ENCODE measurements around the gene LPCAT1. TPM values are rescaled to one million over a fixed set of nuclear protein-coding genes. Genes with fewer than 3 reads are reported as not detected.
"Not testable (repeated sequence)": the region's sequence is repeated elsewhere in the genome, so short reads cannot be mapped to it uniquely, and the experiment has no call there.

LPCAT1 gene
- total RNA-seq, 1 donor from 2014 or later, result 7.1 TPM

DNA sequence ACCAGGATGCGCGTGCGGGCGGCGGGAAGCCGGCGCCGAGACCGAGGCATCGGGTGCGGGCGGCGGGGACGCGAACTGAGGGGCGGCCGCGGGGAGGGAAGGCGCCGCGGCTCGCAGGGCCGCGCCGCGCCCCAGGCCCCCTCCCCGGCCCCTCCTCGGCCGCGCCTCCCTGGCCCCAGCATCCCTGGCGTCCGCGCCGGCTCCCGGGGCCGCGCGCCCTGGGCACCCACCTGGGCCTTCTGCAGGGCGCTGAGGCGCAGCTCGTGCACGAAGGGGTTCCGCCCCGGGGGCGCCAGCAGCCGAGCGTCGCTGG, 324 bp downstream of the LPCAT1 start:
- DNase-seq (ENCODE audit: low read depth), result no peak

DNA sequence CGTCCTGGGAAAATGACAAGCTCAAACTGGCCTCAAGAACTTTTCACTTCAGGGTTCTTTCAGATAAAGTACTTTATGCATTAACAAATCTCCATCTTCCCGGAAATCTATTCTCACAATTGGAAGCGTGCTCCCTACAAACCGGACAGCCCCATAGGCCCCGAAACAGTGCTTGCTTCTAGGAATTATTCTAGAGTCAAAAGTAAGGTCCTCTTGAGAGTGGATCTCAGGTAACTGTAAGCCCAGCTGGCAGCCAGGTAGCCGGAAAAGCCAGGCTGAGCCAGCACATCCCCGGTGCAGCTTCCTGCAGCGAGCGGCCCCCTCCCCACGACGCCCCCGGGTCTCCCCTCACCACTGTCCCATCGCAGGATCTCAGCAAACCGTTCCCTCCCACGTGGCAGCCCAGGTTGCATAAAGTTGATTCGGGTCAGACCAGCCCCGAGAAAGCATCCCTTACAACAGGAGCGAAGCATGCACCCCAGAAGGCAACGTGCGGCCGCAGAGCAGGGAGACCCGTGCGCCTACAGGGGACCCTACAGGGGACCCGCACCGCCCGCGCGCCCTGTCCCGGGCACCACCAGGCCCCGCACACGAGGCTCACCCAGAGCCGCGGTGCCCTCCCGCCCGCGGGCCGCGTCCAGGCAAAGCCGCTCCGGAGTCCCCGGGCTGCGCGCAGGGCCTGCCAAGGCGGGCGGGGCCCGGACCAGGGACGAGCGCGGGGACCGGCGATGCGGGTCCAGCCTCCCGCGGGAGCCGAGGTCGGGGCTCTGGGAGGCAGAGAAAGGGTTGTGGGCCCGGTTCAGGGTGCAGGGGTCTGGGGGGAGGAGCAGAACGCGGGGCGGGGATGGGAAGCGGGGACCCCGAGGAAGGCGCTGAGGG, 920 bp downstream of the LPCAT1 start:
- DNase-seq (ENCODE audit: low read depth), result no peak

DNA sequence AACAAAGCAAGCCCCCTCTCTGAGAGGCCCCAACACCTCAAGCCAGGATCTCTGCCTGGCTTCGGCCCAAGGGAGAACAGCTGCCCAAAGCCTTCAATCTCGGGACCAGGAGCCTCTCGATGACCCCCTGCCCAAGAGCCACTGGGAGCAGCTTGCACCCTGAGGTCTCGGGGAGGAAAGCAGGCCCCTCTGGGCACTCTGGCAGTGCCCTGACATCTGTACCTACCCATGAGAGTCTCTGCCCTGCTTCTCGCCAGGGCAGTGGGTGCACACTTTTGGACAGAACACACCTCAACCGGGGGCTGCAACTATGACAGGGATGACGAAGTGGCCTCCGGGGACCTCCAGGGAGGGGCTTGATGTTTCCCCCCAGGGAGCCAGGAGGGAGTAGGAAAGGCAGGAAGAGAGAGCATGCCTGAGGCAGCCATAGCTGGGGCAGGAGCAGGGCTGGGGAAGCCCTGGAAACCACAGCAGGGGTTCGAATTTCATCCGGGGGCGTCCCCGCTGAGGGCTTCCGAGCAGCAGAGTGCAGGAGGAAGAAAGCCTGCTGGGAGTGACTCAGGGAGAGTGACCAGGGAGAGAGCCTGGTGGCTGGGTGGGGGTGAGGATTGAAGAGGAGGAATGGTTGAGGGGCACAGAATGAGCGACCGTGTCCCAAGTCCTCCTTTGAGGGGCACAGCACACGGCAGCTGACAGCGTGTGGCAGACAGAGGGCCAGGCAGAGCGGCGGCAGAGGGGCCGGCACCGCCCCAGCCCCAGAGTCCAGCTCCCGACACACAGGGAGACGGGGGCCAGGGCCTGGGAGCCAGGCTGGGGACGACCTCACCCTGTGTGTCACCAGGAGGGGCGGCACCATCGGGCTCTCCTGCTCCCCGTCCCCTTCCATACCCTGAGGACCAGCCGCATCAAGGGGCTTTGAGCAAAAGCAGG, 1.8 kb downstream of the LPCAT1 start:
- peak; percentile 75 for DNase-seq (ENCODE audit: low read depth)

DNA sequence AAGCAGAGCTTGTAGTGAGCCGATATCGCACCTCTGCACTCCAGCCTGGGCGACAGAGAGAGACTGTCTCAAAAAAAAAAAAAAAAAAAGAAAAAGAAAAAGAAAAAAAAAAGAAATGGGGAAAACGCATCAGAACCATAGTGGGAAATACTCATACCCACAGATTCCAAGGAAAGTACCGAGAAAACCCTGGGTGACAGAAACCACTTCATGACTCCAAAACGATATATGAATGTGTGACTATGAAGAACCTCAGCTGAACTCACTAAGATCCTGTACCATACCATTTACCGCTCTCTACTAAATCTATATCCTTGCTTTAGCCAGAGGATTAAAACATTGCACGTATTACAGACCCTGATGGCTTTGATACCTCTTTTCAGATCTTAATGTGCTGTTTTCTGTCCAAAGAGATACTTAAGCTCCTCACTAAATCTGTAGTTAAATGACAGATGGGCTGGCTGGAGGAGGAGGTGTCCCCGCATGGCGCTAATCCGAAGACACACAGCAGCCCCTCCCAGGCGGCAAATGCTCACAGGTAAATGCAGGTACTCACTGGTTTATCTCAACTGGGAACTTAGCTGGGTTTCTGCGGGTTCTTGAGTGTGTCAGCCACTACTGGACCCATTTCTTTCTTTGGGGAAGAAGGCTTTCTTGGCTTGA, 2.8 kb downstream of the LPCAT1 start:
- DNase-seq (ENCODE audit: low read depth), result no peak

DNA sequence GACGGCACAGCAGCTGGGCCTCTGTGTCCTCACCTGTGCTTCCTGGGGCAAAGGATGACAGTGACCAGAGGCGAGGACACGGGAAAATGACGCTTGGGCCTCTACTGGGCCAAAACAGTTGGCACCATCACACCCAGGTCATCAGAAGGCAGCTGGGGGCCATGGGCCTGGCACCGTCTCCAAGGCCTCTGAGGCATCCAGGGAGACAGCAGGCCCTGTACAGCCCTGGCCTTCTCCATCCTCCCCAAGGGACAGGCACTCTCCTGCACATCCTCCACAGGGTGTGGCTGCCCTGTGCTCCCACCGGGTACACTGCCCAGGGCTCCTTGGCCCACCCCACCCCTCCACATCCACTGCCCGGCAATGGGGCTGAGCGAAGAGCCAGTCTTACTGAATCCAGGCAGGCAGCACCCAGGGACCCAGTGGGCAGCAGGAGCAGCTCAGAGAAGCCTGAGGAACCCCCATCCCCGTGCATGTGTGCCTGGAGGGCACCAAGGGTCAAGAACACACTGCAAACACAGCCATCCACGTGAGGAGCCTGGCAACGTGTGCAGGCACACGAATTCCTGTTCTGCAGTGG, 4.0 kb downstream of the LPCAT1 start:
- DNase-seq (ENCODE audit: low read depth), result no peak

DNA sequence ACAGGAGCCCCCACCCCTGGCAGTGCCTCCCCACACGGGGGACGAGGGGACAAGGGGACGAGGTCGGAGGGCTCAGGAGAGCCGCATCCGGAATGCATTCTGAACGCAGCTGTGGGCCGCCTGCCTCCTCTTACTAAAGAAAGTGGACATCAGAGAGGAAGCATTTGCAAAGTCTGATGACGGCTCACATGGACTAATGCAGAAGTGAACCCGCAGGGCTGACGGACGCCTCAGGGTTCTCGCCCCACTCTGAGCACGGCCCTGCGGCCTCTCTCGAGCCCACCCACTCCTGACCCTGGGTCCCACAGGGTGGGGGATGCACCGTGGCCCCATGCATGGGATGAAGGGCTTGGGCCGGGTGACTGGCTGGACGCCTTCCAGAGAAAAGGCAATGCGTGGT, 5.9 kb downstream of the LPCAT1 start:
- no peak for DNase-seq (ENCODE audit: low read depth)

DNA sequence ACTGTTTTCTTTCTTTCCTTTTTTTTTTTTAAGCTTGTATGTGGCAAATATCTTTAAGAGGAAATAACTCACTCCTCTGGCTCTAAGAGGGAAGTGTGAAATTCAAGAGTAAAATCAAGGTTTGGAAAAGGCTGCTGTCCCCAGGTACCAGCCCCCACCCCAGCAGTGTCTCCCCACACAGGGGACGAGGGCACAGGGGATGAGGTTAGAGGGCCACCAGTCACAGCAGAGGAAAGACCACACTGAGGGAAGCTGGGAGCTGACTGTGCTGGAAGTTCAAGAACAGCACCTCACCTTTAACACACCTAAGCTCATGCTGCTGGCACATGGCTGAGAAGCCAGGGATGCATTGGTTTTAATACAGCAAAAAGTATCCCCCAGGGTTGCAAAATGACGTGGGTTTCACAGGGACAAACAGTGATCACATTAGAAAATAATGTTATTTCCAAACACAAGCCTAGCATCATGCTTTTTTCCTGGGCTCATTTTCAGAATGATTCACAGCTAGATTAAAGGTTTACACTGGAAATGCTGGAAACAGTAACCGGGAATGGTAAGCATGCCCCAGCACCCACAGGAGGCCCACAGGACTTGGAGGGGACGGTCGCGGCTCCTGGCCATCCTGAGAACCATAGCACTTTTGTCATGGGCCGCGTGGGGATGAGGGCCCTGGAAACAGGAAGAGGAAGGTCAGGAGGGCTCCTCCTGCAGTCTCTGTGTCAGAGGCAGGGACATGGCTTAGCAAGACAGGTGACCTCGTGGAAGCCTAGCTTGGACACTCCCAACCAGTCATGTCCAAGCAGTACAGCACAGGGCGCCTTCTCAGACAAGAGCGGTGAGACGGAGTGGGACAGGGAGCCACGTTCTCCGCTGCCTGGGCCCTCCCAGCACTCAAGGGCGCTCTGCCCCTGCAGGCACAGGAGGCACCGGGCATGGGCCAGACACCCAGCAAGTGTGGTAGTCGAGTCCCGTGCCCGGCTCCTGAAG, 6.9 kb downstream of the LPCAT1 start:
- no peak for DNase-seq (ENCODE audit: low read depth)

DNA sequence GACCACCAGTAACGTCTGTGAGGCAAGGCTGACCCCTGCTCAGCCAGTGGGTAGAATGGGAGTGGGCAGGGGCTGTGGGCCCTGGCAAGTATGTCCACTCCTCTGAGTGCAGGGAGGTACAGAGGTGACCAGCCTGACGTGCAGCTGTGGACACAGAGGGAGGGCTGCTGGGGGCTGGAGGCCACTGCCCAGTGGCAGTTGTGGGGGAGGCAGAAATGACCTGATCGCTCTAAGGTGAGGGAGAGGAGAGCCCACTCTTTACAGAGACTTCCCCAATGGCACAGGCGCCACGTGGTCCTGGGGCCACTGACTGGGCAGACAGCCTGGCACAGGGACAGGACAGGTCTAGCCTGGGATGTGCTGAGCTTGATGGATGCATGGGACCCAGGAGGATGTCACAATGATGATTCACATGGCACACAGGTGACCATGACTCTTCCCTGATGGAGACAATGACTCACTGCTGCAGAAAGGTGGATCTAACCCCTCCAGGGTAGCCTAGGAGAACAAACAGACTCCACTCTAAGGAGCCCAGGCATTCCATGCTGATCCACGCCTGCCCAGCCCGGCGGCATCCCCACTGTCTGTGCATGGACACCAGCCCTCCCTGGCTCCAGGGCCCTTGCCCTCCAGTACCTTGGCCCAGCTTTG, 7.7 kb downstream of the LPCAT1 start:
- no peak for DNase-seq (ENCODE audit: low read depth)

DNA sequence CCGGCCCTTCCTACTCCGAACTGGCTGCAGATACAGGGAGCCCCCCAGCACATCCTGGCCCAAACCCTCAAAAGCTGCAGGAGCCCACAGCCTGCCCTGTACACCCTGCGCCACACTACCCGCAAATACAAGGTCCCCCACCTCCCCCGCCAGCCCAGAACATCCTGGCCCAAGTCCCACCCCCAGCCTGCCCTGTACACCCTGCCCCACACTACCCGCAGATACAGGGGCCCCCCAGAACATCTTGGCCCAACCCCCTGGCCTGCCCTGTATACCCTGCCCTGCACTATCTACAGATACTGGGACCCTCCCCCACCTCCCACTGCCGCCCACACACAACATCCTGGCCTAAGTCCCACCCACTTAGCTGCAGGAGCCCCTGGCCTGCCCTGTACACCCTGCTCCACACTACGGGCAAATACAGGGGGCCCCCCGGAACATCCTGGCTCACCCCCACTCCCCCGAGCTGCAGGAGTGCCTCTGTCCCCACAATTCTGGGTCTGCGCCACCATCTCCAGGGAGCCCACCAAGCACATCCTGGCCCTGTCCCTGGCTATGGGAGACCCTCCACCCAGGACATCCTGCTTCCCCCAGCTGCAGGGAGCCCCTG, 8.3 kb downstream of the LPCAT1 start:
- no peak for DNase-seq (ENCODE audit: low read depth)

DNA sequence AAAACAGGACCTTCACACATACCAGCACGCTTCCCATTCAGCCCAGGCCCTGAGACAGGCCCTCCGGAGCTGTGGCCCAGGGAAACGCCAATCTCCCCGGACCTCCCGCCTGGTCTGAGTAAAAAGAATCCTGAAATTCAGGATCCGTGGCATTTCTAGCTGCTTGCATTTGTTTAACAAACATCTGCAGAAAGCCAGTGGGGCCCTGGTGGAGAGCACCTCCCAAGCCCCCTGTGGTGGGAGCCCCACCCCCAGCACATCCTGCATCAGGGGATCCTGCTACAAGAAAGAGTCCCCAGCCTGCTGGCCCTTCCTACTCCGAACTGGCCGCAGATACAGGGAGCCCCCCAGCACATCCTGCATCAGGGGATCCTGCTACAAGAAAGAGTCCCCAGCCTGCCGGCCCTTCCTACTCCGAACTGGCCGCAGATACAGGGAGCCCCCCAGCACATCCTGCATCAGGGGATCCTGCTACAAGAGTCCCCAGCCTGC, 8.9 kb downstream of the LPCAT1 start:
- DNase-seq (ENCODE audit: low read depth), result not testable (repeated sequence)

DNA sequence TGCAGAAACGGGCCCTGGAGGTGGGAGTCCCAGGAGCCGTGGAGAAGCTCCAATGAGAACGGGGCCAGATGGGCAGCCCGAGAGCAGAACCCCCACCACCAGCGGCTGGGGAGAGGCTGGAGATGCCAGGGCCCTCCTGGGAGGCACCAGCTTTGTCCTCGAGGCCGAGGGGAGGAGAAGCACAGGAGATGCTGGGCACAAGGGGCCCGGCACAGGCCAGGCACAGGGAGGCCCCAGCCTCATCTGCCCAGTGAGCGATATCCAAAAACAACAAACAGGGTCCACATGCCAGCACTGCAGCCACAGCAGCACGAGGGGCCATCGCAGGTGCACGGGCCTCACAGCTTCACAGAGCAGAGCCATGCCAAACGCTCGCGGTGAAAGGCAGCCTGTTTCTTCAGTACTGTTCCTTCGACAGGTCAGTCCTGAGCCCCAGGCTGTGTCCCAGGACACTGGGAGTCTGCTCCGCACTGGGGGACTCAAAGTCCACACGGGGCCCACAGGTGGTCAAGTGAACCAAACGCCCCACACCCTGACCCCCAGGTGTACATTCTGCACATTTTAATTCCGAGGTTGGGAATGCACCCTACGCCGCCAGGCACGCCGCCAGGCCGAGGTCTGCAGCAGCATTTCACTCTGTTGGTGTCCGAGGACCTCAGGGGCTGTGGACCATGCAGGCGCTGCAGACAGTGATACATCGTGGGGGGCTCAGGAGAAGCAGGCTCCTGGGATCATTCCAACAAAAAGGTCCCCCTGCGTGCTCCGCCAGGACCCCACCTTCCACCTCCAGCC, 9.5 kb downstream of the LPCAT1 start:
- DNase-seq (ENCODE audit: low read depth), result no peak

DNA sequence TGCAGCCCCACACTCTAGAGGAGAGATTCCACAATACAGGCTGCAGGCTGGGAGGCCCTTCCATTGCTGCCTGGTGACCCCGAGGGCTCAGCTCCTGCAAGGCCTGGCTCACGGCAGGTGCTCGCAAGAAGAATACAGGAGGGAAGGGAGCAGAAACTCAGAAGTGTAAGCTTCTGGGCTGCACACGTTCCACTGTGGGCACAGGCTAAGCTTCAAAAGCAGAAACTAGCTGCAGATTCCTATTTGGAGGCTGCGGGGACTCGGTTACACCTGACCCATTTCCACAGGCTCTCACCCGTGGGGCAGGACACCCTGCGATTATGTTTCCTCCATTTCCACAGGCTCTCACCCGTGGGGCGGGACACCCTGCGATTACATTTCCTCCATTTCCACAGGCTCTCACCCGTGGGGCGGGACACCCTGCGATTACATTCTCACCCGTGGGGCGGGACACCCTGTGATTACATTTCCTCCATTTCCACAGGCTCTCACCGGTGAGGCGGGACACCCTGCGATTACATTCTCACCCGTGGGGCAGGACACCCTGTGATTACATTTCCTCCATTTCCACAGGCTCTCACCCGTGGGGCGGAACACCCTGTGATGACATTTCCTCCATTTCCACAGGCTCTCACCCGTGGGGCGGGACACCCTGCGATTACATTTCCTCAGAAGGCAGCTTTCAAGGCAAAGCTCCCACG, 10.3 kb downstream of the LPCAT1 start:
- DNase-seq (ENCODE audit: low read depth), result no peak

DNA sequence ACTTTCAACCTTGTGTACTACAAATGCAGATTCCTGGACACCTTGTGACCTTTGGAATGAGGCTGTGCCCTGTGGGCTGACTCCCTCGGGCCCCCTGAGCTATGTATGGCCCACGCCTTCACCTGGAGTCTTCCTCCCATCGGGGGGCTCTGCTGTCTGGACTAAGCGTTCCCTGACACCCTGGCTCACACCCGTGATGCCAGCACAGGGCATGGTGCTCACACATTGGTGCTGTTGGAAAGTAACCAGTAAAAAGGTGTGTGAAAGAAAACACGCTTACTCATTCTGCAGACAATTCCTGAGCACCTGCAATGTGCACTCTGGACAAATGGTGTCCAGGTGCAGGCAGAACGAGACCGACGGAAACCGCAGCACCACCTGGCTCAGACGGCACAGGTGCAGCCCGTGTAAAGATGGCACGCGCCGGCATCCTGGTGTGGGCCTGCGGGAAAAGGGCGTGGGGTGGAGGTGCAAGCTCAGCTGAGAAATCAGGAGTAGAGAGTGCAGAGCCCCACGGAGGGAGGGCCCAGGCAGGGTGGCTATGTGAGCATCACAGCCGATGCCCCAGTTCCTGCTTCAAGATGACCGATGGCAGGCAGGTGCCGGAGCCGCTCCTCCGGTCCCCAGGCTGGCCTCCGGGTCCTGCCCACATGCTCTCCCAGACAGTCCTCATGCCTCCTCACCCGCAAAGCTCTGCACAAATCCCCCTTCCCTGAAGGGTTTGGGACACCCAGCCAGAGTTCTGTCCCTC, 11.0 kb downstream of the LPCAT1 start:
- DNase-seq (ENCODE audit: low read depth), result no peak

DNA sequence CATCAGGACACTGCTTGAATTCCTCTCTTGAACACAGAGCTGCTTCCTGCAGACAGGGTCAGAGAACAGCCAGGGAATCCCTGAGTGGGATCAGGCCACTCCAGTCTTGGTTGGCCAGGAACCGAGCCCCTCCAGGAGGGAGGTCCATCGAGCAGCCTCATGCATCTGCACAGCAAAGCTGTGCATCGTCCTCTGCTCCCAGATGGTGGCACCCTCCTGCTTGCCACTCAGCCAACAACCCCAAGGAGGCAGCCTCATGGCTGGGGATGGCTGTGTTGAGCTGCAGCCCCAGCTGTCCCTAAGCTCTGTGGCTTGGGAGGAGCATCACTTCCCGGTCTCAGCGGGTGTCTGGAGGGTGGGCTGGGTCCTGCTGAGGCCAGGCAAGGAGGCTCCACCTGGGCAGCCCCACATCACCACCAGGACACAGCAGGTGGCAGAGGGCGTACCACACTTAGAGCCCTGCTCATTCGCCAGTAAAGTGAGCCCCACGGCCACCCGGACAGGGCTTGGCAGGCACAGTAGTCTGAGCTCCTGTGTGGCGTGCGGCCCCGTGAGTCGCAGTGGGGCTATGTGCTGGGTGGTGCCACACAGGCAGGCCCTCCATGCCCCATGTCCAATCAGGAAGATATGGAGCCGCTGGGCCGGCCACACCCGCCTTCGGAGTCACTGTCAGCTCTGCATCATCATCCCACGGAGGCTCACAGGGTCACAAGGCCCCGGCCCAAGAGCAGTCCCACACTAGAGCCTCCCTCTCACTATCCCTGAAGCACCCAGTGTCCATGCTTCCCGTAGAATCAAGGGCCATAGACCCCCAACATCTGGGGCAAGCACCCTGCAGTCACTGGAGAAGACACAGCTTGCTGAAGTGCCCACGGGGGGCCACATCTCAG, 11.9 kb downstream of the LPCAT1 start:
- DNase-seq (ENCODE audit: low read depth), result peak; percentile 77

DNA sequence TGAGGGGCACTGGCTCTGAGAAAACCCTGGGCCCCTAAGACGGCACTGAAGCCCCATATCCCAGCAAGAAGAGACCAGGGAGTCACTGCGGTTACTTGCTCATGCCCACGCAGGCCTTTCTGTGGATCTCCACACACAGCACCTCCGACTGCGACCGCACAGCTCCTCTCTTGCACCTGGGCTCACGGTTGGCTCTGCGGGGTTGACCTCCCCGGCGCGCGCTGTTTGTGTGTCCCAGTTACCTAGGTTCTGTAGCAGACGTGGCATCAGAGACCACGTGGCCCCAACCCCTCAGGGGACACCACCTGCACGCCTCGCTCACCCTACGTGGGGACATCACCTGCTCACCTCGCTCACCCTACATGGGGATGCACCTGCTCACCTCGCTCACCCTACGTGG, 12.7 kb downstream of the LPCAT1 start:
- DNase-seq (ENCODE audit: low read depth), result no peak

DNA sequence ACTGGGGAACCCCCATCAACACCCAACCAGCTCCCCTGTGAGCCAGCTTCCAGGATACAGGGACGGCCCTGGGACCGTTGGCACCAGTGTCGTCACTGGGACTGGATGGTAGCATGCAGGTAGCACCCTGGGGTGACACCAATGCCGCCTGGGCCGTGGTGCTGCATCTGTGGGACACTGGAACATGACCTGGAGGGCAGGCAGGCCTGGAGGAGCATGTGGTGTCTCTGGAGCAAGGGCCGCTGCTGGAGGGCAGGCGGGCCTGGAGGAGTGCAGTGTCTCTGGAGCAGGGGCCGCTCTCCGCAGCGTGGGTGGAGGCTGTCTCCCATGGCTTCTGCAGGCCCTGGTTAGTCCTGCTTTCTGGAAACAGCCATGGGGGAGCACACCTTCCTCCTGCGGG, 13.1 kb downstream of the LPCAT1 start:
- DNase-seq (ENCODE audit: low read depth), result no peak

Data from myocyte (in vitro differentiated cells).